Stimulated activated CD4-positive, alpha-beta T cell treated with anti-CD3 and anti-CD28 coated beads, TNF-alpha, amount 100 ng/mL, for 48 hours (primary cell): Measurements from ENCODE around the gene C3orf18.
A peak's percentile ranks its signal among the peaks of the same experiment; 100 is the strongest.

ENCODE experiments used
- DNase-seq, 3 donors: peaks; one replicate each; pipeline ENCODE4 v3.0.0-alpha.2; 2020; ENCODE audit warnings: low read depth in 3 of 3

C3orf18 gene

DNA sequence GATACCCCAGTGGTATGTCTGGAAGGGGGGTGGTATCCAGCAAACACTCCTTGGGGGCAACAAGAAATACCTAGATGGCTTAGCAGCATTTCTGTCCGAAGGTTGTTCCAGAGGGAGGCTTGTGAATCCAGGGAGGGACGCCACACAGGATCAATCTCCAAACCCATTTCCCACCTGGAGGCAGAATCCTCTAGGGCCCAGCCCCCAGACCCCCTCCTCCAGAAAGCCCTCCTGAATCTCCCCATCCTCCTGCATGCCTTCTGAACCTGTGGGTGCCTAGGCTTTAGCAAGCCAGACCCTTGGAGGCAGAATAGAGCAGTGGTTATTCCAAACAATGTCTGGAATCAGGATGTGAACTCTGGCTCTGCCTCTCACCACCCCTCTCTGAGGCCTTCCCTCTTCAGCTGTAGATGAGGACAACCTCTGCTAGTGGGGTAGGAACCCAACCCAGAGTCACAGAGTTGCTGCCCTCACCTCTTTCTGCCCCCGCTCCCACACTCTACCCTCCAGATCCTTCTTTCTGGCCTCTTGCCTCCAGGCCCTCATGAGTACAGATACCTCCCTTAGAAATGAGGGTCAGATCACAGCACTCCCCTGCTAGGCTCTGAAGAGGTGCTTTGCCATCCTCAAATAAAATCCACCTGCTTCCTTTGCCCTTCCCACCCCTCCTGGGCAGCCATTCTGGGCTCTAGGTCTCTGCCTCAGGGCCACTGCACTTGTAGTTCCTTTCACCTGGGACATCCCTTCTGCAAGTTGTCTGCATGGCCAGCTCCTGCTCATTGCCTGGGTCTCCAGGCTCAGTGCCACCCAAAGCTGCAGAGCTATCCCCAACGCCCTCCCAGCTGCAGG lies 35.9 kb upstream of the C3orf18 start:
- no peak for DNase-seq

DNA sequence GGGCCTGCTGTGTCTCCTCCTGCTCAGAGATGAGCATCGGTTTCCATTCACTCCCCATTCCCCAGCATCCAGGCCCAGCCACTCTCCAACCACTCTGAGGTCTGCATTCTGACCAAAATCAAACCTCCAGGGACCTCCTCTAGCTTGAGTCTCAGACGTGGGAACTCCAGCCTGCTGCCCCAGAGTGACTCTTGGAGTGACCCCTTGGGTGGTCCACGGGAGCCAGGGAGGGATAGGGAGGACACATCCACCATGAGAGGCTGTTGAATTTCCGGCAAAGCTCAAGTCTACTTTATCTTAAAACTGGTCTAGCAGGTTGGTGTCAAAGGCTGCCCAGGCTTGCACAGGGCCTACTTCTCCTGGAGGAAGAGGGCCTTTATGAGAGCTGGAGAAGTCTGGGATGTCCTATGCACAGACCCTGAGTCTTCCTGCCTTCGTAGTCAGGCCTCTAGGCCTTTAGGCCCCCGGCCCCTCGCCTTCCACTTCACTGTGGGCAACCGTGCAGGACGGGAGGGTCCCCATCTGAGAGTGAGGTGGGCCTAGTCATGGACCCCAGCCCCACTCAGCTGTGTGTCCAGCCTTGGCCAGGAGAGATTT lies 35.1 kb upstream of the C3orf18 start:
- no peak for DNase-seq

DNA sequence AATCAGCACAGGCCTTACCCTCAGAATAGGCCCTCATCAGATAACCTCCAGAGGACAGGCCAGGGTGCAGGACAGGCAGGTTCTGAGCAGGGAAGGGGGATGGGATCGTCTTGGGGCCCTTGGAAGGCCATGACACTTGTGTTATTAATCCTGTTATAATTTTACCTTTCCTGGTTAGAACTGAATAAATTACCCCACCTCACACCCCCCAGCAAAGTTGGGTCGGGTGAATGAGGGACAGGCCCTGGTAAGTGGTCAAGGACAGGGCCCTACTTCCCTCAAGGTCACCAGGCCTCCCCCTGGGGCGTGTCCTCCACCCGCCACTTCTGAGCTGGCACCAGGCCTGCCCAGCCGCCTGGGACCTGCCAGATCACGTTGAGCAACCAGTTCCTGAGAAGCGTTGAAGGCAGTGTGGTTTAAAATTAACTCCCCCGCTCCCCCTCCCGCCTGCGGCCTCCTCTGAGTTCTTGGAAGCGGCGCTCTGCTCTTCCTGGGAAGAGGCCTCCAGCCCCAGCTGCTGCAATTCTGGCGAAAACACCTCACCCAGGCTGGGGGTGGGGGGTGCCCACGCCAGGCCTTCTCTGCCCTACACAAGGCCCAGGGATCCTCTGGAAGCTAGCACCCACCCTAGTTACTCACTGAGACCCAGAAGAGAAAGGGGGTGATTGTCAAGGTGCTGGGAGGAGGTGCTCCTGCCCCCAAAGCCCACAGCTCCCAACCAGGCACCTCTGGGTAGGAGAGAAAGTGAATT lies 33.5 kb upstream of the C3orf18 start:
- DNase-seq: peak; percentile 85 to 95 (median 93)

DNA sequence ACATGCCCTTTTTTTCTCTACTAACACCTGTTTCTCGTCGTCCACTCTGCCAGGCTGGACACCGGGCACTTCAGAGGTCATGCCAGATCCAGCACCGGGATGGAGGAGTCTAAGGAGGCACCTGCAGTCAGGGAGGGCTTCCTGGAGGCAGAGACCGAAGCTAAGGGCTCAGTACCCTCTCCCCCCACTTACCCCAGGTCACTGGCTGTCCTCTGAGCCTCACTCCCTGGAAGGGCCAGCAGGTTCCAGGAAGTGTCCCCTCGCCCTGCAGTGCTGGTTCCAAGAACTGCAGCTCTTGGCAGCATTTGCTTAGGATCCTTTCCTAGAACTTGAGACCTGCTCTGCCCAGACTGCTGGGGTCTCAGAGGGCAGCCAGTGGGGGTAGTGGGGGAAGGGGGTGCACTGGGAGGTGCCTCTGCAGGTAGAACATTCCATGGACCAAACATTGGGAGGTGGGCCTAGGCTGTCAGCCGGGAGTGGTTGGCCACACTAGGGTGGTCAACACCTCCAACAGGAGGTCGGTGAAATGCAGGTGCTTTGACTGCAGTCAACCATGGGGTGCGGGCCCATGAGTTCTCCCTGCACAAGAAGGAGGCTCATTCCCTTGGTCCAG lies 32.7 kb upstream of the C3orf18 start:
- DNase-seq: no peak

DNA sequence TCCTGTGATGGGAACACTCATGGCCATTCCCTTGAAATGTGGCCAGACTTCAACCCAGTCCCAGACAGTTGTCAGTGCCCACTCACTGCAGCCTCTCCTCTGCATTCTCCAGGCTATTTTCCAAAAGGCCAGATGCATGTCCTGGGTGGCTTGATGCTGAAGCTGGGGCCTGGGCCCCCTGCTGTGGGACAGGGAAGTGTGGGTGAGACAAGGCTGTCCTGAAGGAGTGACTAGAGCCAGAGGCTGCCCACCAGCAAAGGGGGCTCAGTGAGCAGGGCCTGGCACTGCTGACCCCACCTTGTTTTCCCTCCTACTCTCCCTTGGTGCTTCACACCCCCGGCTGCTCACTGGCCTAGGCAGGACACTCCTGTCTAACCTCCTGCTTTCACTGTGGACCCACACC lies 32.2 kb upstream of the C3orf18 start:
- DNase-seq: no peak

DNA sequence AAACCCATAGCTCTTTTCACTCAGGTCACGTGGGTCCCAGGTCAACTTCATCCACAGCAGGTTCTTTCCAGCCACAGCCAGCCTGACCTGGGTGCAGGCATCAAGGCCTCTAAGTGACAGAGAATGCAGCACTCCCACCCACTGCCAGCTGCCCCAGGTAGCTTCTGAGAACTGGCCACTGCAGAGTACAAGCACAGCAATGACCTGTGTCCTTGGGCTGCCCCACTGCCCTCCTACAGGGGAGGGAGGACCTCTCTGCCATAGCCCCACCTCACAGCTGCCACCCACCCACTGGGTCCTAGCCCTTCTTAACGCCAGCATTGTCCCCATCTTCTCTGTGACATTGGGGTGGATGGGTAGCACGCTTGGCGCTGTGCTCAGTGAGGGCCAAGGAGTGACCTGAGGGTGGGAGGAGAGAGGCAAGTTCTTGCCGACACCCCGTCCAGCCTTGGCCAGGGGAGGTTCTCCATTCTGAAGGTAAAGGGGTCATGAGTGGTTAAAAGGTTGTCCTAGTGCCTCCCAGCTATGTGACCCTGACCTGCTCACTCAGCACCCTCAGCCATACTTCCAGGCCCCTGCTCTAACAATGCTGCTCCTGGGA lies 31.7 kb upstream of the C3orf18 start:
- DNase-seq: no peak

DNA sequence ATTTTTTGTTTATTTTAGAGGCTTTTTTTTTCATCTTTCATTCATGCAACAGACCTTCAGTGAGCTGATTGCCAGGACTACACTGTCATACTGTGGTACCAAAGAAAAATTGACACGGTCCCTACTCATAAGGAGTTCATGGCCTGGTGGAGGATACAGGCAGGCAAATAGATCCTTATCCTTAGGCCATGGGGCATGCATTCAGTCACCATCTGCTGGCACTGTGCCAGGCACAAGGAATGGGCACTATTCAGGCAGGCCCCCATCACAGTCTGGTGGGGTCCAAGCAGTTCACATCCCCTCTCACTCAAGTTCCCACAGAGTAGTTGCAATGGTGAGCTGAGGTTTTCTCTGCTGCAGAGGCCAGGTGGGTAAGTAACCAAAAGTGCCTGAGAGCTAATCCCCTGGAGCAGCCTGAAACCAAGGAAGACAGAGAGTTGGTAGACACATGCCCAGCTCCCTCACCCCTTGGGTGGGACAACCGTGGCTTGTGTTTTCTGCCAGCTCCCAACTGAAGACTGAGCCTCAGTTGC lies 26.8 kb upstream of the C3orf18 start:
- DNase-seq: no peak

DNA sequence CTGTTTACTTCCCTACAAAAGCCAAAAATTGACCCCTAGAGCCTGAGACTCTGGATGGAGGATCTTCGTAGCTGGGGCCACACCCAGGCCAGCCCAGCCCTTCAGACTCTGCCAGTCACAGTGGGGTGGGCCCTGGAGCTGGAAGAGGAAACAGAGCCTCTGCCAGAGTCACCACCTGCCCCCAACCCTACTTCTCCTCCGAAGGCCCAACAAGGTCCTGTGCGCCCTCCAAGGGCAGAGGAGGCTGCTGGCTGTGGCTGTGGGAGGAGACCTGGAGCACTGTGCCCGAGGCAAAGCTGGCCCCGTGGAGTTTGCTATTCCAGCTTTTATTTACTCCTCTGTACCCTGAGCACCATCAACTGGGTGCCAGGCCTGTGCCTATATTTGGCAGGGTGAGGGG lies 25.0 kb upstream of the C3orf18 start:
- no peak for DNase-seq

DNA sequence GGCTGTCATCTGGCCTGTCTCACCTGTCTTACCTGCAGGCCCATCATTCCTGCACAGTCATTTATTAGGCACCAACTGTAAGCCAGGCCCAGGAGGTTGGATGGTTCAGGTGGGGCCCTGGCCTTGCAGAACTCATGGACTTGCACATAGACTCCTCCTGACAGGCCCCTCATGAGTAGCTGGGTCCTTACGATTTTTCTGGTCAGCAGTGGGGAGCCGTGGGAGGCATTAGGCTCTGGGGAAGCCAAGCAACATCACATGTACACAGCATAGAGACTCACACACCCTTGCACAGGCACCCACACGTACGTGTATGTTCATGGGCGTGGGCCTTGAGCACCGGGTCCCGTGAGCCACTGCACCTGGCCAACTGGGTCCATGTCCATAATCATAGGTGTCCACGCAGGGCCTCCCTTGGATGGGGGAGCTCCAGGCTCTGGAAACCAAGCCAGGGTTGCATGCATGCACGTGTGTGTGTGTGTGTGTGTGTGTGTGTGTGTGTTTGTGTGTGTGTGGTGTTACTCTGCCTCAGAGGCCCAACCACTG lies 23.7 kb upstream of the C3orf18 start:
- DNase-seq: no peak

DNA sequence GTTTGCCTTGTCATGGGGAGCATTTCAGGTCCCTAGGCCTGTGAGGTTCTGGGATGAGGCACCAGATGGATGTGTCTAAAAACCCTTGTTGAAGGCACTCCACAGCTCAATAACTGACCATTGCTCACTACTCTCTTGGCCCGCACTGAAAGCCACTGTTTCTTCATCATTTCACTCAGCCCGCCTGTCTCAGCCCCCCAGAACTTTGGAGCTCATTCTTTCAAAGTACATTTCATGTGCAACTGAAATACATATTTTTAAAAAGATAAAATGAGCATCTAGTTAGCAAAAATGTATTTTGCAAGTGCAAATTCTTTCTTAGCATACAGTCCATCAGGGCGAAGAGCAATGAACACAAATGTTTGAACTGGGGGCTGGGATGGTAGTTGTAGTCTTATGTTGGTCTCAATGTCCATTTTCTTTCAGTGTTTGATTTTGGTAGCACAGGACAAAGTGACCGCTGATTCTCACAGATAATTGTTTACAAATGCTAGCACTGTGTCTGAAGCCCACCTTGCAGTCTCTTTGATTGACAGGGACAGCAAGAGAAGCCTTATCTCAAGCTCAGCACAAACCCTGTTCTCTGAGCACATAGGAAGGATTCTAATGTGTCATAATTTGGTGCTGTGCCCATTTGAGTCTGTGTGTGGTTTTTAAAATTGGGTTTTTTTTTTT lies 21.3 kb upstream of the C3orf18 start:
- no peak for DNase-seq

DNA sequence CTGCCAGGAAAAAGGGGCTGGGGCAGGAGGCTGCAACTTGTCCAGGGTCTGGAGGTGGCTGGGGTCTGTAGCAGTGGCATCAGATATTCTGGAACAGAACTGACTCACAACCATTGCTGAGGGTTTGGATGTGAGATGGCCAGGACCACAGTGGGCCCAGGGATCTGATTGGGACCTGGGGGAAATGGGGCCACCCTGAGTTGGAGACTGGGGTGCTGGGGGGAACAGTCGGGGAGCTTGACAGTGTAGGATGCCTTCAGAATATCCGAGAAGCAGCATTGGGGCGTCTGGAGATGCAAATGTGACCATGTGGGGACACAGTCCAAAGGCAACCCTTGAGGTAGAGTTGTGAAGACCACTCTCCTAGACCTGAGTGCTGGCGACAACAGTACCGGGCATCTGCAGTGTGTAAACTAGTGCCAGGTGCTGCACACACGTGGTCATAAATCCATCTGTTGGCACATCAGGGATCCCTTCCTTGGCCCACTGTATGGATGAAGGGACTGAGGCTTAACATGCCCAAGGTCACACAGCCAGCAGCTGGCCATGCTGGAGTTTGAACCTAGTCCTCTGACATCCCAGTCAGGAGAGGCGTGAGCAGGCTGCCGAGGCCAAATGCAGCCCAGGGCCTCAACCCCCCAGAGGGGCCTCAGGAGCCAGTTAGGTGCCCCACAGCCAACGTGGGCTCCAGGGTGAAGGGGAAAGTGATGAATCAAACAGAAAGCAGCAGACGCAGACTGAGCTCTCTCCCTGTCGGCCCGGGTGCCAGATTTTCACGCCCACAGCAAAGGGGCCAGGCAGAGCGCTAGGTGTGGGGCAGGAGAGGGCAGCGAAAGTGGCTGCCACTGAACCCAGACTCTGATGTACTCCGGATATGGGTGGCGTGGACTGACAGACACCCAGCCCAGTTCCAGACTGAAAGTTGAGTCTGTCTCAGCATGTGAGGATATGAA lies 20.5 kb upstream of the C3orf18 start:
- peak in 2 of 3 donors; percentile 81 to 93 for DNase-seq

DNA sequence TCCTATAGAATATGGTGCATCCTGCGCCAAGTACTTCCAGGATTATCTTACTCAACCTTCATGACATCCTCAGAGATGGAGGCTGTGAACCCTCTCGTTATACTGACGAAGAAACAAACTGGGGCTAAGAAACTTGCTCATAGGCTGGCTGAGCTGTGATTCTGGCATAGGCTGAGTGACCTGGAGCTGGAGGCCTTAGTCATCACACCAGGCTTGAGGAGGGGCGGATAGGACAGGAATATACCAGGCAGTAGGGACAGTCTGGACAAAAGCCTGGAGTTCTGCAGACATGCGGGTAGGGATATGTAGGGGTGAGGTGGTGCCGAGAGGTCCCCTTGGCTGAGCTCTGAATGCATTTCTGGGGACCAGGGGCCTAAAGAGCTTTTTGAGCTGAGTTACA lies 19.8 kb upstream of the C3orf18 start:
- no peak for DNase-seq

DNA sequence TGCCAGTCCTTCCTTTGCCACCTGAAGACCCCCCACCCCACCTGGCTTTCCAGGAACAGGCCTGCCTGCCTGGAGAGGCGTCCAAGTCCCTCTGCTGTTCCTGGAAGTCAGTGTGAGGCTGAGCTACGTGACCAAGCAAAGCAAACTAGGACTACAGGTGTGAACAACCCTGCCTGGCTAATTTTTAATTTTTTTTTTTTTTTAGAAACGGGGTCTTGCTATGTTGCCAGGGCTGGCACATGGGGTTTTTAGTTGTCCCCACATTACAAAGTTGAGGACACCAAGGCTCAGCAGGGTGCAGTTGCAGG lies 19.2 kb upstream of the C3orf18 start:
- no peak for DNase-seq

DNA sequence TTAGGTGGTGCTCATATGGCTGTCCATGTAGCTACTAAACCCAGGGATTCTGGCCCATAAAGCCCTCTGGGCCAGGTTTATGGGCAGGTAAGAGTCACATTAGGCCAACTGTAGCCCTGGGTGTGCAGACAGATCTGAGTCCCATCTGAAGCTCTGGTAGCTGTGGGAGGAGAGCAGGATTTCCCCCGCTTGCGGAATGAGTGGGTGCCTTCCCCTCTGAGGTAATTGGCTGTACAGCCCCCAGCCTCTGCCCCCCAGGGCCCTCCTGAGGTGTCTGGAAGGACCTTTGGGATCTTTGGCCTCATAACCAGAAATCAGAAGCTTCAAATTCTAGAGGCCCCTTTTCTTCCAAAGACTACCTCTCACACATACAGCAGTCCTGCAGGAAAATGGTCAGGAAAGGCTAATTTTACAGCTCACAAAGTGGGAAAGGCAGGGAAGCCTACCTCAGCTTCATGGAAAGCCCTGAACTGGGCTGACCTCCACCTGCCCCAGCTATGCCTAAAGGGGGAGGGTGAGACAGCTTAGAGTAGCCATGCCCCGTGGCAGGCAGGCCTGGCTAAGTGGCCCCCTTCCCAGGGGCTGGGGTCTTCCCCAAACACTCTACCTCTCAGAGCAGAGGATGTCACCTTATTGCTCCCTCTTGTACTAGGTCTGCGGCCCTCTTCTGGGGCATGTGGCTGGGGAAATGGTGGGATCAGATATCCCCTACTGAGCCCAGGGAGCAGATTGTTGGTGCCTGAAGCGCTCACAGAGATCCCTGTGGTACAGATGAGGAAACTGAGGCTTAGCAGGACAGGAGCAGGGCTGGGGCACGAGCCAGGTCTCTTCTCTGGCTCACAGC lies 18.6 kb upstream of the C3orf18 start:
- DNase-seq: no peak

DNA sequence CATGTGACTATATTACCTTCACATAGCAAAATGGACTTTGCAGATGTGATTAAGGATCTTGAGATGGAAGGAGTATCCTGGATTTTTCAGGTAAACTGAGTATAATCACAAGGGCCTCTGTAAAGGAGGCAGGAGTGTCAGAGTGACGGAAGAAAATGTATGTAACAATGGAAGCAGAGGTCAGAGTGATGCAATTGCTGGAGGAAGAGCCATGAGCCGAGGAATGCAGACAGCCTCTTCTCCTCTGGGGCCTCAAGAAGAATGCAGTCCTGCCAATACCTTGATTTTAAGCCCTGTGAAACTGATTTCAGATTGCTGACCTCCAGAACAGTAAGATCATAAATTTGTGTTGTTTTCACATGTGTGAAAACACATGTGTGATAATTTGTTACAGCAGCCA lies 16.8 kb upstream of the C3orf18 start:
- DNase-seq: no peak

DNA sequence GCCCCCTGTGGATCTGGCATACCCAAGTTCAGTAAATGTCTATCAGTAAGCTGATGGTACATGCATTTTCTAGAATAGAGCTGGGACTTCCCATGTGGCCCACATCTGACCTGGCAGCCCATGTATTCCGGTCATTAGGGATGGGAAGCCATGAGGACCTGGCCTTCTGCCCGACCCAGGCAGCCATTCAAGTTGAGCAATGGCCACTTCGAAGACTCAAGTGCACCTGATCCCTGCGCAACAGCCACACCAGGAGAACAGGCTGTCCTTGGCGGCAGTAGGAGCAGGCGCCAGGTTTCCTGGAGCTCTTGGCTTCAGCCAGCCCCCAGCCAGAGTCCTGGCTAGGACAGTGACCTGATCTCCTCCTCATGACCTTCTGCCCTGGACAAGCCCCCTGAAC lies 16.4 kb upstream of the C3orf18 start:
- DNase-seq: no peak

DNA sequence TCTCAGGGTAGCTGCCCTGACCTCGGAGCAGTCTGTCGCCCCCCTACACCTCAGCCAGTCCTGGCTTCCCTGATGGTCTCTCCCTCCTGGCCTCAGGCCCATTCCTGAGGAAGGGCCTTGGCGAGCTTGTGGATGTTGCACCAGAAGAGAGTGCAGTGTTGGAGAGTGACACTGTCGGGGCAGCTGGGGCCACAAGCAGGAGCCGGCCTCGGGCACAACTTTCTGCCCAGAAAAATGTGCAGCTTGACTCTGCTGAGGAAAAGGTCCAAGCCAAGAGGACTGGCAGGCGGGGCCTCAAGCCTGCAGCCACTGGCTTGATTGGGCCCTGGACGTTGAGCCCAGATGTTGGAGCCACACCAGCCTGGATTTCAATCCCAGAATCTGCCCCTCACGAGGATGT lies 14.5 kb upstream of the C3orf18 start:
- DNase-seq: no peak

DNA sequence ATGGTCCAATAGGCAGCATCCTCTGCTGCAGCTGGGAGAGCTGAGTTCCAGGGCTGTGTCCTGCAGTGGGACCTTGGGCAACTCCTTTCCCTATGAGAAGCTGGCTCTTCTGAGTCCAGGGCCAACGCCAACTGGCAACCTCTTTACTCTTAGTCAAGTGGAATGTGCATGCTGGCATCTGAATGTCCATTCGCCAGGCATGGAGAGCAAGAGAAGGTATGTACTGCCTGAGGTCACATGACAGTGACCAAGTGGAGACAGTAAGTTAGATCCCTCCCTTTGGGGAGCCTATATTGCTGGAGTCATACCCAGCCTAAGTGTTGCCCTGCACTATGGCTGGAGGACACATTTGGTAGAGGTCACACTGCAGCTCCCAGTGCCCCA lies 13.9 kb upstream of the C3orf18 start:
- DNase-seq: no peak
